Endothelial cell of umbilical vein (primary cell): ENCODE results near the gene RYR1. TPM values are rescaled to one million over a fixed set of nuclear protein-coding genes. Genes with fewer than 3 reads are reported as not detected.

Source experiments
- BruUV-seq: library from RNA; stranded (reverse); fragments of 400-500 nt; replicated peaks from 2 replicates; lab custom pipeline; 2021; lab: Mats Ljungman, UMichigan
- CTCF ChIA-PET: fragments of 300-600, 350-600 bp; sonication (Branson Sonifier 250); formaldehyde crosslinking; loops from one replicate; lab custom pipeline; 2021; ENCODE audit warnings: antibody characterized with exemption, inconsistent platforms; lab: Charles Lee
- POLR2A ChIA-PET: fragments of 300-600, 350-600 bp; sonication (Branson Sonifier 250); formaldehyde crosslinking; loops from one replicate; lab custom pipeline; 2021; ENCODE audit warnings: antibody characterized with exemption, inconsistent platforms; lab: Charles Lee
- DNase-seq: peaks from one replicate; pipeline ENCODE4 v3.0.0-alpha.2; 2011; ENCODE audit warnings: low read depth, low spot score
- FAIRE-seq: peaks from 2 replicates; lab custom pipeline; 2011; peaks lifted over from hg19 to GRCh38; lab: Jason Lieb, UNC
- H2AFZ ChIP-seq: 2 replicates; pipeline ENCODE4 v1.6.0; 2012; ENCODE audit warnings: low read depth, low read length, control low read depth, inconsistent platforms
- H3K27ac ChIP-seq: 2 replicates; pipeline ENCODE4 v1.5.1; 2011; ENCODE audit warnings: low read depth, mild to moderate bottlenecking, control low read depth, low read length, moderate library complexity; ENCODE audit not compliant: insufficient read depth
- H3K27me3 ChIP-seq, 2 experiments: 2 replicates each; pipeline versions ENCODE4 v1.6.0 to v1.6.1; 2011; ENCODE audit warnings: low read length in 2 of 2, mixed read lengths in 1 of 2; ENCODE audit not compliant: control insufficient read depth in 2 of 2, insufficient read depth in 2 of 2
- H3K36me3 ChIP-seq, 2 experiments: 2 replicates in 1 of 2; 3 replicates in 1 of 2; pipeline ENCODE4 v1.5.1; 2011; ENCODE audit warnings: low read length in 2 of 2, mild to moderate bottlenecking in 1 of 2, moderate library complexity in 1 of 2; ENCODE audit not compliant: control insufficient read depth in 2 of 2, insufficient read depth in 2 of 2; ENCODE audit errors: extremely low read depth in 1 of 2
- H3K4me1 ChIP-seq: 3 replicates; pipeline ENCODE4 v1.5.1; 2011; ENCODE audit warnings: mild to moderate bottlenecking, low read length; ENCODE audit not compliant: control insufficient read depth, insufficient read depth; ENCODE audit errors: extremely low read depth
- H3K4me2 ChIP-seq: 2 replicates; pipeline ENCODE4 v1.6.1; 2011; ENCODE audit warnings: low read length, control low read depth, mixed read lengths; ENCODE audit not compliant: insufficient read depth
- H3K4me3 ChIP-seq, 3 experiments: fragments of 200-600 bp in 1 of 3; sonication (generic), shearing (Covaris generic) in 1 of 3; replicated peaks in 1 of 3; 2 replicates each; pipeline ENCODE4 v1.5.1; 2011 to 2016; ENCODE audit warnings: control low read depth in 3 of 3, low read length in 3 of 3, mild to moderate bottlenecking in 2 of 3, inconsistent platforms in 1 of 3, low read depth in 1 of 3, moderate library complexity in 1 of 3; ENCODE audit not compliant: insufficient read depth in 1 of 3
- H3K79me2 ChIP-seq: 2 replicates; pipeline ENCODE4 v1.6.0; 2012; ENCODE audit warnings: low read length, inconsistent platforms; ENCODE audit not compliant: control insufficient read depth, insufficient read depth
- H3K9ac ChIP-seq: replicated peaks from 2 replicates; pipeline ENCODE3; 2011; ENCODE audit warnings: low read length, control low read depth; ENCODE audit not compliant: insufficient read depth; ENCODE audit errors: extremely low read depth
- H3K9me1 ChIP-seq: replicated peaks from 3 replicates; pipeline ENCODE4 v1.6.0; 2011; ENCODE audit warnings: mild to moderate bottlenecking, low read length; ENCODE audit not compliant: control insufficient read depth, insufficient read depth; ENCODE audit errors: extremely low read depth
- H3K9me3 ChIP-seq: replicated peaks from 2 replicates; pipeline ENCODE4 v1.5.1; 2012; ENCODE audit warnings: low read length, inconsistent platforms; ENCODE audit not compliant: control insufficient read depth, insufficient read depth
- H4K20me1 ChIP-seq: replicated peaks from 2 replicates; pipeline ENCODE3; 2011; ENCODE audit warnings: mild to moderate bottlenecking, low read length; ENCODE audit not compliant: control insufficient read depth, insufficient read depth; ENCODE audit errors: extremely low read depth
- EZH2 ChIP-seq: IDR thresholded peaks from 2 replicates; pipeline ENCODE4 v1.6.1; 2012; ENCODE audit warnings: borderline replicate concordance, low read depth, mild to moderate bottlenecking, moderate library complexity, low read length, inconsistent platforms; ENCODE audit not compliant: severe bottlenecking
- FOS ChIP-seq: IDR thresholded peaks from 2 replicates; pipeline ENCODE4 v1.6.1; 2011; ENCODE audit warnings: mild to moderate bottlenecking, low read length, moderate library complexity, borderline replicate concordance; ENCODE audit not compliant: insufficient read depth
- GATA2 ChIP-seq: IDR thresholded peaks from 2 replicates; pipeline ENCODE4 v1.7.0; 2011; ENCODE audit warnings: low read depth, mild to moderate bottlenecking, moderate library complexity, mixed read lengths, low read length; ENCODE audit not compliant: insufficient read length, insufficient read depth
- JUN ChIP-seq: IDR thresholded peaks from 2 replicates; pipeline ENCODE4 v1.6.1; 2011; ENCODE audit warnings: borderline replicate concordance, low read depth; ENCODE audit not compliant: insufficient read length, insufficient read depth
- MYC ChIP-seq: IDR thresholded peaks from one replicate; pipeline ENCODE4 v1.6.1; 2011; ENCODE audit warnings: mild to moderate bottlenecking, low read depth, low read length
- POLR2A ChIP-seq: IDR thresholded peaks from 2 replicates; pipeline ENCODE4 v1.6.1; 2012; ENCODE audit warnings: low read depth, mild to moderate bottlenecking, control low read depth, low read length
- POLR2AphosphoS5 ChIP-seq: IDR thresholded peaks from 2 replicates; pipeline ENCODE4 v1.6.1; 2012; ENCODE audit warnings: low read depth, mild to moderate bottlenecking, control low read depth, low read length, moderate library complexity; ENCODE audit not compliant: insufficient read depth
- dilution Hi-C: fragments of 300-500 bp; cut with MboI; formaldehyde crosslinking; loops from one replicate; pipeline ENCODE4 v1.15.0; 2019; ENCODE audit warnings: low sequenced_read_pairs; ENCODE audit not compliant: extremely low pct_ligation_motif_present
- intact Hi-C: fragments of 100-400 bp; cut with micrococcal nuclease; formaldehyde crosslinking; loops from one replicate; pipeline ENCODE4 v1.10.0; 2022
- polyA plus RNA-seq, 4 experiments: library from polyadenylated mRNA; depleted of rRNA in 3 of 4; stranded (reverse) in 3 of 4; unstranded in 1 of 4; fragments of >200 nt; gene quantifications; 2 replicates each; pipeline versions ENCODE4 v1.2.1 to v1.2.3, GENCODE V29; 2011 to 2012; ENCODE audit warnings: missing spikeins in 1 of 4
- total RNA-seq: library from RNA; stranded (reverse); gene quantifications from 2 replicates; pipeline ENCODE4 v1.2.3, GENCODE V29; 2021
- TF ChIP-seq, protein P1 (sequence below), 2 donors: IDR thresholded peaks; 1 replicate in 1 of 2; 2 replicates in 1 of 2; pipeline ENCODE4 v1.5.1; 2011; ENCODE audit warnings: low read length in 2 of 2, mild to moderate bottlenecking in 2 of 2, moderate library complexity in 2 of 2, control low read depth in 1 of 2, inconsistent platforms in 1 of 2, low read depth in 1 of 2; ENCODE audit not compliant: insufficient read depth in 1 of 2; ENCODE audit errors: extremely low read depth in 1 of 2
- TF ChIP-seq, protein P2 (sequence below): IDR thresholded peaks from 2 replicates; pipeline ENCODE4 v1.6.1; 2011; ENCODE audit not compliant: insufficient read depth, insufficient read length

RYR1 gene
- total and polyA plus RNA-seq, 2 donors (not counting 3 experiments of a cell fraction or from before 2014, with no cell fraction given), result under 0.01 to 0.02 TPM

DNA sequence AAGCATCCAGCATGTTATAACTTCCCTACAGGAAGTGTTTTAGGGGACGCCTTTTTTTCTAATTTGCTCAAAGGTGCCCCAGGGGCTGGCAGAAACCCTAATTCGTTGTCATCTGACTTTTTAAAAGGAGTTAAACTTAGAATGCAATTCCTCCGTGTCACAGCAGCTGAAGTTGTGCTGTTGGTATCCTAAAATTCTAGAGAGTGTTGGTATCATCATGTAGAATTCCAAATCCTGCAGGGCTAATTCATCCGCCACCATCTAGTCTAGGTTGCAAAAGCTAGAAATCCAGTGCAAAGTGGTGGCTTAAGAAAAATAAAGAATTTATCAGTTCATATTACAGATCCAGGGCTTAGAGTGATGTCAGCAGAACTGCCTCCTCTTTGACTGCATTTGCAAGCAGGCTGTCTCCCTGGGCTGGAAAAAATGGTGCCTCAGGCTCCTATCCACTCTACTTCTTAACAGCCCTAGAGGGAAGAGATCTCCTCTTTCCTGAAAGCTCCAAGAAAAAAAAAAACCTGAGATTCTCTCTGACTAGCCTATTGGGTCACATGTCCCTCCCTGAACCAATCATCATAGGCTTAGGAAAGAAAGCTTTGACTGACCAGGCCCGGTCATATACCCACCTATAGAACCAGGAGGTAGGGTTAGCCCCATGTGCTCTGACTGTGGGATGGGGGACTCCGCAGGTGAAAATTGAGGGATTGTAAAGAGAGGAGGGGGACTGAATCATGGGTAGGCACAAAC, 111.3 kb downstream of the RYR1 start:
- ChIA-PET POLR2A (interaction anchor here (0.7 kb wide), 1 partner anchor 16 kb away, joined by 3 read pairs; no protein-coding TSS in a partner anchor), CTCF (interaction anchor here (0.9 to 2.6 kb wide), 8 partner anchors 14 to 386 kb away, joined by 3 to 42 read pairs (median 4); partner anchors contain the start of genes FAM98C, MRPS12 and SARS2)
- H3K9me3 ChIP-seq, result no peaks in the 10 kb centered on the region
- H3K27me3 ChIP-seq, result peaks cover 0 to 2% of the 10 kb centered on the region in 2 experiments
- no peak for FAIRE-seq
- no peaks in the 10 kb centered on the region for H3K79me2 ChIP-seq
- H3K9me1 ChIP-seq, result no peaks in the 10 kb centered on the region
- dilution Hi-C loops (no loop called here), intact Hi-C loops (loop anchor here (1.0 to 2.0 kb wide), 3 partner anchors 74 to 386 kb away; partner anchors contain the start of genes EIF3K, MRPS12 and SARS2)
- BruUV-seq, result no TSS peak
- peak overlapping the region; percentile 13 for H2AFZ ChIP-seq
- peaks cover 7% of the 10 kb centered on the region for H3K4me1 ChIP-seq
- no peak overlapping the region for H3K4me3 ChIP-seq
- TF ChIP-seq, protein P1, sequence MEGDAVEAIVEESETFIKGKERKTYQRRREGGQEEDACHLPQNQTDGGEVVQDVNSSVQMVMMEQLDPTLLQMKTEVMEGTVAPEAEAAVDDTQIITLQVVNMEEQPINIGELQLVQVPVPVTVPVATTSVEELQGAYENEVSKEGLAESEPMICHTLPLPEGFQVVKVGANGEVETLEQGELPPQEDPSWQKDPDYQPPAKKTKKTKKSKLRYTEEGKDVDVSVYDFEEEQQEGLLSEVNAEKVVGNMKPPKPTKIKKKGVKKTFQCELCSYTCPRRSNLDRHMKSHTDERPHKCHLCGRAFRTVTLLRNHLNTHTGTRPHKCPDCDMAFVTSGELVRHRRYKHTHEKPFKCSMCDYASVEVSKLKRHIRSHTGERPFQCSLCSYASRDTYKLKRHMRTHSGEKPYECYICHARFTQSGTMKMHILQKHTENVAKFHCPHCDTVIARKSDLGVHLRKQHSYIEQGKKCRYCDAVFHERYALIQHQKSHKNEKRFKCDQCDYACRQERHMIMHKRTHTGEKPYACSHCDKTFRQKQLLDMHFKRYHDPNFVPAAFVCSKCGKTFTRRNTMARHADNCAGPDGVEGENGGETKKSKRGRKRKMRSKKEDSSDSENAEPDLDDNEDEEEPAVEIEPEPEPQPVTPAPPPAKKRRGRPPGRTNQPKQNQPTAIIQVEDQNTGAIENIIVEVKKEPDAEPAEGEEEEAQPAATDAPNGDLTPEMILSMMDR (IDR thresholded peaks at IDR 0.05; ENCODE audit: extremely low read depth in 1 of 2, insufficient read depth in 1 of 2, low read depth in 1 of 2, low read length in 2 of 2), result peak in 1 of 2 donors; percentile 30
- TF ChIP-seq FOS, result no peak
- H3K36me3 ChIP-seq, result no peaks in the 10 kb centered on the region
- H4K20me1 ChIP-seq, result no peaks in the 10 kb centered on the region
- no peak overlapping the region for H3K4me2 ChIP-seq
- no peak for DNase-seq
- H3K9ac ChIP-seq, result no peak overlapping the region
- no peak overlapping the region for H3K27ac ChIP-seq

DNA sequence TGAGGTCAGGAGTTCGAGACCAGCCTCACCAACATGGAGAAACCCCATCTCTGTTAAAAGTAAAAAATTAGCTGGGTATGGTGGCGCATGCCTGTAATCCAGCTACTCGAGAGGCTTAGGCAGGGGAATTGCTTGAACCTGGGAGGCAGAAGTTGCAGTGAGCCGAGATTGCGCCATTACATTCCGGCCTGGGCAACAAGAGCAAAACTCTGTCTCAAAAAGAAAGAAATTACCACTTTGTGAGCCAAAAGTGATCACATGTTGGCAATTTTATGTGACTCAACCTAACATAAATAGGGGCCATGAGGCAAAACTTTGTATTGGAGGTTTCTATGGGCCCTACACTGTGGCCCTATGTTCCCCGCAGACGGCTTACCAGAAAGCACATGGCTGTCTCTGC, 112.1 kb downstream of the RYR1 start:
- H3K9ac ChIP-seq, result no peak overlapping the region
- H3K9me3 ChIP-seq, result no peaks in the 10 kb centered on the region
- CTCF ChIA-PET, result interaction anchor here (0.7 to 2.6 kb wide), 4 partner anchors 73 to 385 kb away, joined by 3 to 42 read pairs (median 4); partner anchors contain the start of genes EIF3K, MRPS12 and SARS2
- TF ChIP-seq GATA2 (no peak), POLR2AphosphoS5 (no peak), EZH2 (no peak), FOS (no peak), POLR2A (no peak), MYC (no peak), JUN (no peak)
- TF ChIP-seq, protein P1 (IDR thresholded peaks at IDR 0.05; ENCODE audit: extremely low read depth in 1 of 2, insufficient read depth in 1 of 2, low read depth in 1 of 2, low read length in 2 of 2), result no peak
- TF ChIP-seq, protein P2, sequence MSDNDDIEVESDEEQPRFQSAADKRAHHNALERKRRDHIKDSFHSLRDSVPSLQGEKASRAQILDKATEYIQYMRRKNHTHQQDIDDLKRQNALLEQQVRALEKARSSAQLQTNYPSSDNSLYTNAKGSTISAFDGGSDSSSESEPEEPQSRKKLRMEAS, result no peak
- peaks cover 0 to 2% of the 10 kb centered on the region in 2 experiments for H3K27me3 ChIP-seq
- H3K36me3 ChIP-seq, result no peaks in the 10 kb centered on the region
- H3K4me1 ChIP-seq, result peaks cover 7% of the 10 kb centered on the region
- FAIRE-seq (no peak), DNase-seq (no peak)
- H4K20me1 ChIP-seq, result no peaks in the 10 kb centered on the region
- H3K4me3 ChIP-seq, result no peak overlapping the region
- POLR2A ChIA-PET, result no interaction called here
- no peak overlapping the region for H2AFZ ChIP-seq
- intact Hi-C loops (loop anchor here (2.0 kb wide), 1 partner anchor 73 kb away; the partner anchor contains the start of gene EIF3K), dilution Hi-C loops (no loop called here)
- no peaks in the 10 kb centered on the region for H3K9me1 ChIP-seq
- H3K4me2 ChIP-seq, result no peak overlapping the region
- no peaks in the 10 kb centered on the region for H3K79me2 ChIP-seq
- no peak overlapping the region for H3K27ac ChIP-seq
- BruUV-seq, result no TSS peak
